ENCODE data around the gene ZNHIT3. TPM values are rescaled to one million over a fixed set of nuclear protein-coding genes. Genes with fewer than 3 reads are reported as not detected.
A peak's percentile ranks its signal among the peaks of the same experiment; 100 is the strongest.

Gene ZNHIT3
- total and polyA plus RNA-seq, 2 of the 13 experiments (the other 11 are each of a cell fraction or from before 2014, with no cell fraction given), result 66.6 to 77.4 TPM

DNA sequence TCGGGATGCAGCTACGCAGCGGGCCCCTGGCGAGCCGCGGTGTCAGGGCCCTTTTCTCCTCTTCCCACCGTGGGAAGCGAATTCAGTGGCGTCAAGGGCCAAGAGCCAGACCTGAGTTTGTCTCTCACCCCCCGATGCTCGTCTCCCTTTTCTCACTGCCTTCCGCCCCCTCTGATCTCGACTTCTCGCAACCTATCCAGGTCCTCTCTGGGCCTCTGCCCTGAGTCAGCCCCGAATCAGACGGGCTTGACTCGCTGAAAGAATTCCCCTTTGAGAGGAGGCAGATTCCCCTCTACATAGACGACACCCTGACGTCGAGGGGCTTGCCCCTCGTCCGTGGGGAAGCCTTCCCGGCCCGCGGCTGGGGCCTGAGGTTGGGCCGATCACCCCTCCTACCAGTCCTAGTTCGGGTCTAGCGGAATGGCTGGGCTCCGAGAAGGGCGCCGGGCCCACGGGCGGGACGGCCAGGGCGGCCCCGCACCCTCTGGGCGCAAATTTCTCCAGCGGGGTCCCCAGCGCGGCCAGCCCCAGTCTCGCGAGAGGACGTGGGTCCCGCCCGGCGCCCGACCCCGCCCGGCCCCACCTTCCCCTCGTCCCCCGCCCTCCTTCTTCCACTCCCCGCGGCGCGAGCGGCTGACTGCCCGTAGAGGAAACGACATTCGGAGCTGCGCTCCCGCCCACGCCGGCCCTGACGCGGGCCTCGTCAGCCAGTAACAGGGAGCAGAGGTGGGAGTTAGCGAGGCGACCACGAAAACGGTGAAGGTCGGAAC lies 58.0 kb downstream of the ZNHIT3 start, which contains the start of gene GGNBP2 (continued):
- TF ChIP-seq, protein P1, sequence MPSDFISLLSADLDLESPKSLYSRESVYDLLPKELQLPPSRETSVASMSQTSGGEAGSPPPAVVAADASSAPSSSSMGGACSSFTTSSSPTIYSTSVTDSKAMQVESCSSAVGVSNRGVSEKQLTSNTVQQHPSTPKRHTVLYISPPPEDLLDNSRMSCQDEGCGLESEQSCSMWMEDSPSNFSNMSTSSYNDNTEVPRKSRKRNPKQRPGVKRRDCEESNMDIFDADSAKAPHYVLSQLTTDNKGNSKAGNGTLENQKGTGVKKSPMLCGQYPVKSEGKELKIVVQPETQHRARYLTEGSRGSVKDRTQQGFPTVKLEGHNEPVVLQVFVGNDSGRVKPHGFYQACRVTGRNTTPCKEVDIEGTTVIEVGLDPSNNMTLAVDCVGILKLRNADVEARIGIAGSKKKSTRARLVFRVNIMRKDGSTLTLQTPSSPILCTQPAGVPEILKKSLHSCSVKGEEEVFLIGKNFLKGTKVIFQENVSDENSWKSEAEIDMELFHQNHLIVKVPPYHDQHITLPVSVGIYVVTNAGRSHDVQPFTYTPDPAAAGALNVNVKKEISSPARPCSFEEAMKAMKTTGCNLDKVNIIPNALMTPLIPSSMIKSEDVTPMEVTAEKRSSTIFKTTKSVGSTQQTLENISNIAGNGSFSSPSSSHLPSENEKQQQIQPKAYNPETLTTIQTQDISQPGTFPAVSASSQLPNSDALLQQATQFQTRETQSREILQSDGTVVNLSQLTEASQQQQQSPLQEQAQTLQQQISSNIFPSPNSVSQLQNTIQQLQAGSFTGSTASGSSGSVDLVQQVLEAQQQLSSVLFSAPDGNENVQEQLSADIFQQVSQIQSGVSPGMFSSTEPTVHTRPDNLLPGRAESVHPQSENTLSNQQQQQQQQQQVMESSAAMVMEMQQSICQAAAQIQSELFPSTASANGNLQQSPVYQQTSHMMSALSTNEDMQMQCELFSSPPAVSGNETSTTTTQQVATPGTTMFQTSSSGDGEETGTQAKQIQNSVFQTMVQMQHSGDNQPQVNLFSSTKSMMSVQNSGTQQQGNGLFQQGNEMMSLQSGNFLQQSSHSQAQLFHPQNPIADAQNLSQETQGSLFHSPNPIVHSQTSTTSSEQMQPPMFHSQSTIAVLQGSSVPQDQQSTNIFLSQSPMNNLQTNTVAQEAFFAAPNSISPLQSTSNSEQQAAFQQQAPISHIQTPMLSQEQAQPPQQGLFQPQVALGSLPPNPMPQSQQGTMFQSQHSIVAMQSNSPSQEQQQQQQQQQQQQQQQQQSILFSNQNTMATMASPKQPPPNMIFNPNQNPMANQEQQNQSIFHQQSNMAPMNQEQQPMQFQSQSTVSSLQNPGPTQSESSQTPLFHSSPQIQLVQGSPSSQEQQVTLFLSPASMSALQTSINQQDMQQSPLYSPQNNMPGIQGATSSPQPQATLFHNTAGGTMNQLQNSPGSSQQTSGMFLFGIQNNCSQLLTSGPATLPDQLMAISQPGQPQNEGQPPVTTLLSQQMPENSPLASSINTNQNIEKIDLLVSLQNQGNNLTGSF (CRISPR knock-in tag; IDR thresholded peaks at IDR 0.05), result no peak
- TF ChIP-seq, protein P2, sequence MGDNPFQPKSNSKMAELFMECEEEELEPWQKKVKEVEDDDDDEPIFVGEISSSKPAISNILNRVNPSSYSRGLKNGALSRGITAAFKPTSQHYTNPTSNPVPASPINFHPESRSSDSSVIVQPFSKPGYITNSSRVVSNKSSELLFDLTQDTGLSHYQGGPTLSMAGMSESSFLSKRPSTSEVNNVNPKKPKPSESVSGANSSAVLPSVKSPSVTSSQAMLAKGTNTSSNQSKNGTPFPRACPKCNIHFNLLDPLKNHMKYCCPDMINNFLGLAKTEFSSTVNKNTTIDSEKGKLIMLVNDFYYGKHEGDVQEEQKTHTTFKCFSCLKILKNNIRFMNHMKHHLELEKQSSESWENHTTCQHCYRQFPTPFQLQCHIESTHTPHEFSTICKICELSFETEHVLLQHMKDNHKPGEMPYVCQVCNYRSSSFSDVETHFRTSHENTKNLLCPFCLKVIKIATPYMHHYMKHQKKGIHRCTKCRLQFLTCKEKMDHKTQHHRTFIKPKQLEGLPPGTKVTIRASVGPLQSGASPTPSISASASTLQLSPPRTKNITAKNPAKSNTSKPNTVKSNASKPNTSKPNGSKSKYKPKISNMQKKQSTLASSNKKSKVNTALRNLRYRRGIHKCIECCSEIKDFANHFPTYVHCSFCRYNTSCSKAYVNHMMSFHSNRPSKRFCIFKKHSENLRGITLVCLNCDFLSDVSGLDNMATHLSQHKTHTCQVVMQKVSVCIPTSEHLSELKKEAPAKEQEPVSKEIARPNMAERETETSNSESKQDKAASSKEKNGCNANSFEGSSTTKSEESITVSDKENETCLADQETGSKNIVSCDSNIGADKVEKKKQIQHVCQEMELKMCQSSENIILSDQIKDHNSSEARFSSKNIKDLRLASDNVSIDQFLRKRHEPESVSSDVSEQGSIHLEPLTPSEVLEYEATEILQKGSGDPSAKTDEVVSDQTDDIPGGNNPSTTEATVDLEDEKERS (CRISPR knock-in tag; IDR thresholded peaks at IDR 0.05), result no peak
- TF ChIP-seq MED13 (CRISPR knock-in tag; IDR thresholded peaks at IDR 0.05) (no peak), ARHGAP35 (CRISPR knock-in tag; IDR thresholded peaks at IDR 0.05; ENCODE audit: borderline replicate concordance) (peak; percentile 63; the same call in 1 of the 2 replicates), ZNF83 (CRISPR knock-in tag; IDR thresholded peaks at IDR 0.05; ENCODE audit: borderline replicate concordance) (0 out of 2 replicates have a peak, but pooled peaks have one; percentile 58), TBX2 (CRISPR knock-in tag; IDR thresholded peaks at IDR 0.05; ENCODE audit: borderline replicate concordance) (0 out of 2 replicates have a peak, but pooled peaks have one; percentile 30), NR3C1 (CRISPR knock-in tag; IDR thresholded peaks at IDR 0.05) (no peak), GATAD2A (CRISPR knock-in tag; IDR thresholded peaks at IDR 0.05) (peak; percentile 17; the same call in 1 of the 2 replicates), PAF1 (CRISPR knock-in tag; IDR thresholded peaks at IDR 0.05) (no peak), ZFP62 (CRISPR knock-in tag; IDR thresholded peaks at IDR 0.05) (no peak), ZFP90 (CRISPR knock-in tag; IDR thresholded peaks at IDR 0.05; ENCODE audit: borderline replicate concordance) (no peak; the same call in 1 of the 2 replicates), HMG20B (CRISPR knock-in tag; conservative IDR thresholded peaks at IDR 0.05) (peak; percentile 9; the same call in 1 of the 2 replicates), REXO4 (CRISPR knock-in tag; IDR thresholded peaks at IDR 0.05; ENCODE audit: borderline replicate concordance) (no peak), ZNF121 (CRISPR knock-in tag; IDR thresholded peaks at IDR 0.05) (no peak), ZNF564 (CRISPR knock-in tag; IDR thresholded peaks at IDR 0.05) (0 out of 2 replicates have a peak, but pooled peaks have one; percentile 25), SCMH1 (CRISPR knock-in tag; IDR thresholded peaks at IDR 0.05; ENCODE audit: borderline replicate concordance) (no peak), ZNF720 (CRISPR knock-in tag; IDR thresholded peaks at IDR 0.05) (no peak)
- TF ChIP-seq, protein P3, sequence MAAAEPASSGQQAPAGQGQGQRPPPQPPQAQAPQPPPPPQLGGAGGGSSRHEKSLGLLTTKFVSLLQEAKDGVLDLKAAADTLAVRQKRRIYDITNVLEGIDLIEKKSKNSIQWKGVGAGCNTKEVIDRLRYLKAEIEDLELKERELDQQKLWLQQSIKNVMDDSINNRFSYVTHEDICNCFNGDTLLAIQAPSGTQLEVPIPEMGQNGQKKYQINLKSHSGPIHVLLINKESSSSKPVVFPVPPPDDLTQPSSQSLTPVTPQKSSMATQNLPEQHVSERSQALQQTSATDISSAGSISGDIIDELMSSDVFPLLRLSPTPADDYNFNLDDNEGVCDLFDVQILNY (CRISPR knock-in tag; conservative IDR thresholded peaks at IDR 0.05), result no peak
- TF ChIP-seq, protein P4, sequence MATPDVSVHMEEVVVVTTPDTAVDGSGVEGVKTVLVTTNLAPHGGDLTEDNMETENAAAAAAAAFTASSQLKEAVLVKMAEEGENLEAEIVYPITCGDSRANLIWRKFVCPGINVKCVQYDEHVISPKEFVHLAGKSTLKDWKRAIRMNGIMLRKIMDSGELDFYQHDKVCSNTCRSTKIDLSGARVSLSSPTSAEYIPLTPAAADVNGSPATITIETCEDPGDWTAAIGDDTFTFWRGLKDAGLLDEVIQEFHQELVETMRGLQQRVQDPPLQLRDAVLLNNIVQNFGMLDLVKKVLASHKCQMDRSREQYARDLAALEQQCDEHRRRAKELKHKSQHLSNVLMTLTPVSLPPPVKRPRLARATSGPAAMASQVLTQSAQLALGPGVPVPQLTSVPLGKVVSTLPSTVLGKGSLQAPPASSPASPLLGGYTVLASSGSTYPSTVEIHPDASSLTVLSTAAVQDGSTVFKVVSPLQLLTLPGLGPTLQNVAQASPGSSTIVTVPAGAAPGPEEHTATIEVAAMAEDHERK (CRISPR knock-in tag; IDR thresholded peaks at IDR 0.05; ENCODE audit: low read depth), result no peak
